ENCODE measurements around the gene PPP4R1. TPM values are rescaled to one million over a fixed set of nuclear protein-coding genes. Genes with fewer than 3 reads are reported as not detected.

PPP4R1 gene
- 66.7 TPM for total RNA-seq (2021; ENCODE audit: unreplicated experiment)
- polyA plus RNA-seq (2012), result 35.7 and 39.8 TPM in 2 replicates
- percentile 87 among the genes with signal in this experiment for Bru-seq, nascent RNA
- percentile 83 among the genes with signal in this experiment for BruChase-seq, experiment 1, labeled RNA remaining after a 6-hour chase
- percentile 81 among the genes with signal in this experiment for BruChase-seq, experiment 2, labeled RNA remaining after a 2-hour chase
- long read RNA-seq, transcript PPP4R1-202 (20 exons, 3,885 nt), result major isoform, 32 of 117 reads
- long read RNA-seq, transcript PPP4R1-203 (20 exons, 3,925 nt), result minor isoform, 12 of 117 reads
- long read RNA-seq, partial matches to known transcripts, result 45 of 117 reads
- long read RNA-seq, other reads (novel, unspliced or antisense), result 28 of 117 reads

GRCh38 chr18:9614401-9615279 lies at the start of gene PPP4R1:
TSS of gene PPP4R1 (minus strand) at chr18:9614559. CDS start at chr18:9614484, 75 bp downstream.
- Histone ChIP-seq H3K9me3 (ENCODE audit: control insufficient read depth in 1 of 2, insufficient read depth in 1 of 2, low read depth in 1 of 2, low read length in 2 of 2) (no peaks in the 10 kb centered on the region), H3K9ac (ENCODE audit: low read length) (peak within 1 kb of the TSS; percentile 81), H3K36me3 (ENCODE audit: control insufficient read depth in 1 of 2, insufficient read depth in 2 of 2, low read length in 2 of 2) (peaks cover 4 to 10% of the 10 kb centered on the region in 2 experiments; a peak in 2 of 4 replicates), H3K27me3 (ENCODE audit: insufficient read depth, low read length) (no peaks in the 10 kb centered on the region), H3K4me3 (replicated peaks in 1 of 2; ENCODE audit: low read depth in 1 of 2, low read length in 2 of 2) (peak within 1 kb of the TSS; percentile 78 to 87), H3K4me2 (ENCODE audit: low read length) (peak within 1 kb of the TSS; percentile 88), H3K27ac (ENCODE audit: low read depth, low read length) (peak within 1 kb of the TSS; percentile 85), H3K79me2 (ENCODE audit: insufficient read depth, low read length) (peaks cover 43% of the 10 kb centered on the region), H2AFZ (ENCODE audit: low read depth, low read length, poor library complexity, severe bottlenecking) (no peak within 1 kb of the TSS), H4K20me1 (ENCODE audit: insufficient read depth) (no peaks in the 10 kb centered on the region), H3K9me2 (ENCODE audit: insufficient read depth) (no peaks in the 10 kb centered on the region), H3K4me1 (ENCODE audit: control insufficient read depth in 1 of 2, insufficient read depth in 2 of 2, low read length in 2 of 2) (peaks cover 18 to 41% of the 10 kb centered on the region in 2 experiments)
- POLR2A ChIA-PET, result no interaction called here
- peak; percentile 76 for ATAC-seq
- RAD21 ChIA-PET (ENCODE audit: low non-redundant PET in 1 of 2, low total read pairs in 2 of 2, uncharacterized antibody in 2 of 2, unreplicated experiment in 2 of 2), result no interaction called here
- no TSS peak for BruUV-seq (replicated peaks)
- CTCF ChIA-PET, result no interaction called here
- TF ChIP-seq ZFX (IDR thresholded peaks at IDR 0.05), result peak; percentile 71
- TF ChIP-seq SIN3A (IDR thresholded peaks at IDR 0.05; ENCODE audit: low read depth), result no peak
- peak; percentile 54; the same call in 1 of the 2 replicates for TF ChIP-seq POLR2AphosphoS5 (IDR thresholded peaks at IDR 0.05; ENCODE audit: low read depth, low read length)
- TF ChIP-seq POLR2A (IDR thresholded peaks at IDR 0.05; ENCODE audit: borderline replicate concordance, extremely low read depth, insufficient read depth, insufficient read length), result peak; percentile 43
- TF ChIP-seq MAX (IDR thresholded peaks at IDR 0.05), result peak; percentile 54; the same call in 1 of the 2 replicates
- TF ChIP-seq EGR1 (IDR thresholded peaks at IDR 0.05; ENCODE audit: low read depth), result 0 out of 2 replicates have a peak, but pooled peaks have one; percentile 34
- peak; percentile 37 for TF ChIP-seq YY1 (IDR thresholded peaks at IDR 0.05; ENCODE audit: extremely low read depth, insufficient replicate concordance, low read depth, low read length)
- TF ChIP-seq CBX3 (IDR thresholded peaks at IDR 0.05; ENCODE audit: low read depth), result no peak
- intact Hi-C loops (cut with micrococcal nuclease), result loop anchor here (10.0 kb wide), 2 partner anchors 300 to 340 kb away; partner anchors contain the start of gene VAPA
- DNase-seq (ENCODE audit: low read depth, low spot score), result no peak

Measured in HCT116 (cell line).